M059J (cell line): ENCODE results near the gene FANCC. TPM values are rescaled to one million over a fixed set of nuclear protein-coding genes. Genes with fewer than 3 reads are reported as not detected.

ENCODE experiments used
- DNase-seq: peaks from one replicate; pipeline ENCODE4 v3.0.0-alpha.2; 2012; ENCODE audit warnings: low read depth
- total RNA-seq: library from RNA; depleted of rRNA; stranded (reverse); fragments of >200 nt; shearing (Covaris generic); gene quantifications from 2 replicates; pipeline ENCODE4 v1.2.3, GENCODE V29; 2014

Gene FANCC
- total RNA-seq, 1 experiment from 2014 or later = 16.5 TPM

GRCh38 chr9:95087659-95088242 lies 229.8 kb downstream of the FANCC start:
- DNase-seq = peak; percentile 68

- DNase-seq = no peak
These were observed 230.9 kb downstream of the FANCC start for GRCh38 chr9:95086564-95086955.

- DNase-seq = no peak
These were observed 231.5 kb downstream of the FANCC start for GRCh38 chr9:95085861-95086563.

GRCh38 chr9:95085036-95085770 lies 232.3 kb downstream of the FANCC start:
- no peak for DNase-seq

- no peak for DNase-seq
These were observed 233.1 kb downstream of the FANCC start for GRCh38 chr9:95084254-95084934.

GRCh38 chr9:95083086-95083768 lies 234.3 kb downstream of the FANCC start:
- DNase-seq = no peak

- DNase-seq = no peak
These were observed 235.0 kb downstream of the FANCC start for GRCh38 chr9:95082401-95083084.

- DNase-seq = no peak
These were observed 235.5 kb downstream of the FANCC start for GRCh38 chr9:95081998-95082397.

- DNase-seq = no peak
These were observed 236.4 kb downstream of the FANCC start for GRCh38 chr9:95080961-95081647.

GRCh38 chr9:95079461-95079860 lies 238.0 kb downstream of the FANCC start:
- DNase-seq = no peak

- no peak for DNase-seq
These were observed 238.6 kb downstream of the FANCC start for GRCh38 chr9:95078939-95079338.

- no peak for DNase-seq
These were observed 239.0 kb downstream of the FANCC start for GRCh38 chr9:95078511-95078910.

GRCh38 chr9:95077766-95078370 lies 239.6 kb downstream of the FANCC start:
- DNase-seq = no peak

GRCh38 chr9:95077053-95077765 lies 240.3 kb downstream of the FANCC start:
- no peak for DNase-seq

- DNase-seq = no peak
These were observed 240.8 kb downstream of the FANCC start for GRCh38 chr9:95076696-95077052.

- DNase-seq = no peak
These were observed 241.8 kb downstream of the FANCC start for GRCh38 chr9:95075700-95076099.

GRCh38 chr9:95074632-95075031 lies 242.9 kb downstream of the FANCC start:
- DNase-seq = no peak

GRCh38 chr9:95073918-95074317 lies 243.6 kb downstream of the FANCC start:
- no peak for DNase-seq

GRCh38 chr9:95073042-95073607 lies 244.4 kb downstream of the FANCC start:
- no peak for DNase-seq
